ENCODE results near the gene RBM4B.

DNA sequence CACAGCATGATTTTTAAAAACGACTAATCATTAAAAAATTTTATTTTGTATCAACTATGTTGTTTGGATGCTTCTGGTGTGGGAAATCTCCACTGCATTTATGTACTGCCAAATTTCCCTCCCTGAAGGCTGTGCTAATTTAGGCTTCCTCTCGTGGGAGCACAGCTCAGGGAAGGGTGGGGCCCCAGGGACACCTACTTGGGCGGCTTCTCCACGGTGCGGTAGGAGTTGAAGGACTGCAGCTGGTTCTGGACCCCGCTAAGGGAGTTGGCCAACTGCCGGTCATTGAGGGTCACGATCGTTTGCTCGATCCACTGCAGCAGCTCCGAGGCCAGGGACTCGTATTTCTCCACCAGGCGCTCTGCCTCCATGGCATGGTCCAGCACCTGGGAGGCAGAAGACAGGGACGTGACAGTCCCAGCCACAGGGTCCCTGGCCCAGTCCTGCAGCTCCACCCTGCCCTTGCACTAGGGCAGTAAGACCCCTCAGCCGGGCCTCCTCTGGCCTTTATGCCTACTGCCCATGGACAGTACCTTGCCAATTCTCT is 32.8 kb upstream of the RBM4B start:
- TF ChIP-seq, protein P1, sequence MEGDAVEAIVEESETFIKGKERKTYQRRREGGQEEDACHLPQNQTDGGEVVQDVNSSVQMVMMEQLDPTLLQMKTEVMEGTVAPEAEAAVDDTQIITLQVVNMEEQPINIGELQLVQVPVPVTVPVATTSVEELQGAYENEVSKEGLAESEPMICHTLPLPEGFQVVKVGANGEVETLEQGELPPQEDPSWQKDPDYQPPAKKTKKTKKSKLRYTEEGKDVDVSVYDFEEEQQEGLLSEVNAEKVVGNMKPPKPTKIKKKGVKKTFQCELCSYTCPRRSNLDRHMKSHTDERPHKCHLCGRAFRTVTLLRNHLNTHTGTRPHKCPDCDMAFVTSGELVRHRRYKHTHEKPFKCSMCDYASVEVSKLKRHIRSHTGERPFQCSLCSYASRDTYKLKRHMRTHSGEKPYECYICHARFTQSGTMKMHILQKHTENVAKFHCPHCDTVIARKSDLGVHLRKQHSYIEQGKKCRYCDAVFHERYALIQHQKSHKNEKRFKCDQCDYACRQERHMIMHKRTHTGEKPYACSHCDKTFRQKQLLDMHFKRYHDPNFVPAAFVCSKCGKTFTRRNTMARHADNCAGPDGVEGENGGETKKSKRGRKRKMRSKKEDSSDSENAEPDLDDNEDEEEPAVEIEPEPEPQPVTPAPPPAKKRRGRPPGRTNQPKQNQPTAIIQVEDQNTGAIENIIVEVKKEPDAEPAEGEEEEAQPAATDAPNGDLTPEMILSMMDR (IDR thresholded peaks at IDR 0.05) = no peak
- TF ChIP-seq EZH2 (IDR thresholded peaks at IDR 0.05) = no peak

All from neural progenitor cell (in vitro differentiated cells).